ENCODE results near the gene DNAH8.

DNAH8 gene

DNA sequence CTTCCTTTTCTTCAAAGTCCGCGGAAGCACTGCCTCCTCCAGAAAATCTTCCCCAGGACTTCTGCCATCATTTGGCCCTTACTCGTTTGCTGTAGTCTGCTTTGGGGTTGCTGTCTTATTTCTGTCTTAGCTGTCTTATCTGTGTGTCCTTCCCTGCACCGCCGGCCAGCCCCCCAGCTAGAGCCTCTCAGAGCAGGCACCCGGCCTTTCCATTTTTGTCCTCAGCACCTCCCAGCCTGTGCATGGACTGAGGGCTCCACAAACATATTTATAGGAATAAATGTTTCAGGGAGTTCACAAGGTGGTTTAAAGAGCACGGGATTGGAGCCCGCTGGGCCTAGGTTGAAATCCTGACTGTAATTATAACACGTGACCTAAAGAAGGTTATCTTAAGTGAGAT, 341.6 kb downstream of the DNAH8 start:
- no peak for DNase-seq

DNA sequence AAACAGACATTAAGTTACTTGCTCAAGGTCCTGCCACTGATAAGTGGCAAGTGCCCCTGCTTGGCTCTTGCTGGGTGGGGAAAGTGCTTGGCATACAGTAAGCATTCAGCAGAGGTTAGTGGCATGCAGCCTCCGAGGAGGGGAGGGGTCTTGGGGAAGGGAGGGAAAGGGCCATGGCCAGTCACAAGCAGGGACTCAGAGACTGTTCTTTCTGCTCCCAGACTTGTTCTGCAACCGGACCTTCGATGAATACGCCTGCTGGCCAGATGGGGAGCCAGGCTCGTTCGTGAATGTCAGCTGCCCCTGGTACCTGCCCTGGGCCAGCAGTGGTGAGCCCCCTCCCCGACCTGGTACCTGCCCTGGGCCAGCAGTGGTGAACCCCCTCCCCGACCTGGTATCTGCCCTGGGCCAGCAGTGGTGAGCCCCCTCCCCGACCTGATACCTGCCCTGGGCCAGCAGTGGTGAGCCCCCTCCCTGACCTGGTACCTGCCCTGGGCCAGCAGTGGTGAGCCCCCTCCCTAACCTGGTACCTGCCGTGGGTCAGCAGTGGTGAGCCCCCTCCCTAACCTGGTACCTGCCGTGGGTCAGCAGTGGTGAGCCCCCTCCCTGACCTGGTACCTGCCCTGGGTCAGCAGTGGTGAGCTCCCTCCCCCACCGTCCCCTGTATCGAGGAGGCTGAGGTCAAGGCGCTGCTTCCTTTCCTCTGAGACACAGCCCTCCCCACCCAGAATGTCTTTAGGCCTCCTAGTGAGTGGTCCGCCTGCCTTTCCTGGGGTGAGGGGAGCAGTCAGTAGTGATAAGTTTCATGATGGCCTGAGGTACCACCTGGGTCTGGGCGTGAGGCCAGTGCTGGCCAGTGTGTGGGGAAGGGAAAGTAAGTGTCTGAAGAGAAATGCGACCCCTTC, 342.4 kb downstream of the DNAH8 start:
- DNase-seq: no peak

DNA sequence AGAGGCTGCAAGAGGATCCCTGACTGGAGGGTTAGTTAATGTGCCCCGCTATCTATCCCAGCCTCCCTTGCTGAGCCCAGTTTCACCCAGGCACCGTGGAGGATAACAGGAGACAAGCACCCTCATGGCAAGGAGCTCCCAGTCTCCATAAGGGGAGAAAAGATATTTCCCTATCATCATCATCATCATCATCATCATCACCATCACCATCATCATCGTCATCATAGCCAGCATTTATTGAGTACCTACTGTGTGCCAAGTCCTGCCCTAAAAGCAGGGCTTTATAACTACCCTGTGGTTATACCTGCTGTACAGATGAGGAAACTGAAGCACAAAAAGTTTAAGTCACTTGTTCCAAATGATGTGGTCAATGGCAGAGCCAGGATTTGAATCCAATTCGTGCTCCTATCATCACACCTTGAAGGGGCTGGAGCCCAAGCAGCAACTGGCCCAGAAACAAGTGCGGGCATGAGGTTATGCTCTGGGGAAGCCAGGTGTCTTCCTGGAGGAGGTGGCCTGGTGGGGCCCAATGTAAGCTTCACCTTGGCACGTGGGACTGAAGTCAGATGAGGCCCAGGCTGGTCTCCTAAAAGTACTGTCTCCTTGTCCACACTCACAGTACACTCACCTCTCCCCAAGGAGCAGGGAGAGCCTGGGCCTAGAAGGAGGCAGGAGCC, 343.5 kb downstream of the DNAH8 start:
- DNase-seq: no peak

DNA sequence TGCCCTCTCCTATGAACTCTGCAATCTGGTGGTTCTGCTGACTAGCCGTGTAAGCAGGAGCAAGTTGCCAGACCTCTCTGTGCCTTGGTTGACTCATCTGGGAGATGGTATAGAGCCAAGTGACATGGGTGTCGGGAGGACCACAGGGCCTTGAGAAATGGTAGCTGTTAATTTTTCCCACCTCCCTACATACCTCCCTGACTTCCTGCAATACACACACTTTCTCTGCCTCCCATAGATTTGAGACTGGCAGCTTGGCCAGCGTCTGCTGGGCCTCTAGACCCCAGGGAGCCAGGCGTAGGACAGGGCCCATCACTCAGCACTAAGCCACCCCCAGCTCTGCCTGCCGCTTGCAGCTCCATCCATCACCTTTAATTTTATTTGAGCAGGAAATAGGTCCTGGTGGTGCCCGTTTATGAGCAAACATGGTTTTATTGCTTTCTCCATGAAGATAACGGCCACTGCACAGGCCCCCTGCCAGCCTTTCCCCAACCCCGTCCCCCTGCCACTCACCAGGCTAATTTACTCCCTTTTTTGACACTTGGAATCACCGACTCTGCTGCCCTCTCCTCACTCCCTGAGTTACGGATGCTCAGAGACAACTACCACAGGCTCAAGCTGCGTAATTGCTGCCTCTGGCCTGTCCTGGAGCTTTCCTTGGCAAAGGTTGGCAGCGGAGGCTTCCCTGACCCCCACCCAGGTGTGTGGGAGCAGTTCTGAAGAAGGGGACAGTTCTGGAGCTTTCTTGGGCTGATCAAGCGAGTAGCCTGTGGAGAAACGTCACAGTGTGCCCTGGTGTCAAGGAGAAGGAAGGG, 344.6 kb downstream of the DNAH8 start:
- DNase-seq: no peak

DNA sequence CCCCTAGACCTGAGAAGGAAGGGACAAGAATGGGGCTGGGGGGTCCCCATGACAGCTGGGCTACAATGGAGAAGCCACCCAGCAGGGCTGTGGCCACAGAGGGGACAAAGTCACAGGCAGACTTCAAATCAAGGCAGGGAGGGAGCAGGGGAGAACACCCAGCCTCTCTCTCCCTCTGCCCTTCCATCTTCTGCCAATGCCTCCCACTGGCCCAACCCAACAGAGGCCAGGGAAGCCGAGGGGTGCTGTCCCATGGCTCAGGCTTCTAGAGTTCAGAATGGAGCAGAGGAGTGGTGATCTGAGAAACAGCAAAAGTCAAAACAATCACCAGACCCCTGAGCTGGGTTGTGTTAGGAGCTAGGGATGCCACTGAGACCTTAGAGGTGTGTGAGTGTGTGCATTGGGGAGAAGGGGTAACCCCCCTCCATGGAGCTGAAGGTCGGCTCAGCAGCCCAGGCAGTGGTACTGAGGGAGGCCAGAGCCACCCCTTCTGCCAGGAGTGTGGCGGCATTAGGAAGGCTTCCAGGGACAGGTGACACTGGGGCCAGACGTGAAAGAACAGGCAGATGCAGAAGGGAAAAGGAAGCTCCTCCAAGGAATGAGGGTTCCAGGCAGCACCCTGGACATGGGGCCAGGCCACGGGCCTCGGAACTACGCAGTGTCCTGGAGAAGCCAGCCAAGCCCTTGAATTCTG, 345.5 kb downstream of the DNAH8 start:
- no peak for DNase-seq

DNA sequence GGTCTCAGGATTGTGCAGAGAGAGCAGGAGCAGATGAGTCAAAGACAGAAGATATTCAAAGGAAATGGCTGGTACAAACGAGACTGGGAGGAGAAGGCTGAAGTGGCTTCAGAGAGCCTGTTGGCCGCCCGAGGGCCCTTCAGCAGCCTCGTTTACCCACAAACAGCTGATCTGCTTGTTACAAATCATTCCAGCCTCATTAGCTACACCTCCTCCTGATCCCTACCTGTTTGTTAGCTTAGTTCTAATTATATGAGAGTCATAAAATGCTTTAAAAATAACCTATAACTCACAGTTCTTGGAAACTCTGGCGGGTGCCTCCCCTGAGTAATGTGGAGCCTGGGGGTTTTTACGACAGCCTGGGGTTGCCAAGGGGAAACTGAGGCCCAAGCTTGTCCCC, 346.1 kb downstream of the DNAH8 start:
- no peak for DNase-seq

DNA sequence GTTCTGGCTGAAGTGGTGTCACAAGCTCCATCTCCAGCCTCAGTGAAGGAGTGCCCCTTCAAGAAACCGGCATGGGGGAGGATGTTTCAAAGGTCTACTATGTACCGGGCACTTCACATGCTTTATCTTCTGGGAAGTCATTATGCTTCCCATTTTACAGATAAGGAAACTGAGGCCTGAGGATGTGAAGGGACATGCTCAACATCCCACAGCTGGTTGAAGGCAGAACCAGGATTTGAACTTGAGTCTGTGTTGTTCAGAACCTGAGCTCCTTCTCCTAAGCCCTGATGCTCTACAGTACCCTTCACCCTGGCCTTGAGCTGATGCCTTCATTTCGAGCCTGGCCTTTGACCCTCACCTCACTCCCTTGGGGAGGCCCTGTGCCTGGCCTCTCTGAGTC, 346.5 kb downstream of the DNAH8 start:
- no peak for DNase-seq

DNA sequence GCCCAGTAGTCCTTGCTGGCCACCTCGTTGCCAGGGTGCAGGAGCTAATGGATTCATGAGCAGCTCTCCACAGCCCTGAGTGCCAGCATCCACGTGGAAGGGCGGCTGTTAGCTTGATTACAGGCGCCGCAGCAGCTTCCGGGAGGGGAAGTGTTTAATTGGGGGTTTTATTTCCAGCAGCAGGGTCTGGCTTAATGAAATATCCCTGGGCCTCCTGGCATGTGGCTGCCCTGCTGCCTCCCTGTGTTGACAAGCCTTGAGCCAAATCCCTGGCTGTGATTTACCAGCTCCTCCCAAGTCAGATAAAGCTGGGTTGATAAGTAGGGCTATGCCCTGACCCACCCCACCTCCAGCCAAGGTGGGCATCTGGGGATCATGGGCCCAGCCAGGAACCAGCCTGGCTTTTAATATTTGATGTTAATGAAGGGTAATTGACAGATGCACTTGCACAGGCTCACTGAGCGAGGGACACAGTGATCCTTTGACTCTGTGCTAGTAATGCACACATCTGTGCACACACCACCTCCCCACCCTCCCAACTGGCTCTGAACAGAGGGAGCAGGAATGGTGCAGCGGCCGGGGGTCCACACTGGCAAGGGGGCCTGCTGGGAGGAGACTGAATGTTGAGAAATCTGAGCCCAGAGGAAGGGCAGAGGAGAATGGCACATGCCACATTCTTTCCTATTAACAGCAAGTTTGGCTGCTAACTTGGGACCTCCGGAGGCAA, 347.1 kb downstream of the DNAH8 start:
- DNase-seq: no peak

DNA sequence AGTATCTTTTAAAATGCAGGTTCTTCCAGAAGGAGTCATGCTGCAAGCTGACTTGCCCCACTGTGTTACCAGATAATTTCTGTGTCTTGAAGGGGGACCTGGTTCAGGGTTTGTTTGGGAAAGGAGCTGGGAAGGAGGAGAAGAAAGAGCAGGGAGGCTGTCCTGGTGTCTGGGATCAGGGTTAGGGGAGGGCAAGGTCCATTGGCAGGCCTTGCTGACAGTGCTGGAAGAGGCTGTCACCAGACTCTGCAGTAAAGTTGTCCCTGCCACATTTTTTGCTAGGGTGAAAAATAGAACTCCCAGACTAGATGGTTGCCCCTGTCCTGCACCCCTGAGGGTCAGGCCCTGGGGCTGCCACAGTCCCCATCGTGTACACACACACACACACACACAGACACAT, 348.4 kb downstream of the DNAH8 start:
- no peak for DNase-seq

DNA sequence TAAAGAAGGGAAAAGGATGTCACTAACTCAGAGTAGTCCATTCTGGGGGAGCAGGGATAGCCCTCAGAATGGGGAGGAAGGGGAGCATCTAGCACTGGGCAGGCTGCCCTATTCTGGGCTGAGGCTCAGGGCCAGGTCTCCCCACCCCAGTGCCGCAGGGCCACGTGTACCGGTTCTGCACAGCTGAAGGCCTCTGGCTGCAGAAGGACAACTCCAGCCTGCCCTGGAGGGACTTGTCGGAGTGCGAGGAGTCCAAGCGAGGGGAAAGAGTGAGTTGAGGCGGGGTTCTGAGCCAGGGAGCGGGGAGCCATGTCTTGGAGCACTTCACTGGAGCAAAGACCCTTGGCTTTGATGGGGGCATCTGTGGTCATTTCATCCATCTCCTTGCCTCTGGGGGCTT, 350.4 kb downstream of the DNAH8 start:
- DNase-seq: no peak

DNA sequence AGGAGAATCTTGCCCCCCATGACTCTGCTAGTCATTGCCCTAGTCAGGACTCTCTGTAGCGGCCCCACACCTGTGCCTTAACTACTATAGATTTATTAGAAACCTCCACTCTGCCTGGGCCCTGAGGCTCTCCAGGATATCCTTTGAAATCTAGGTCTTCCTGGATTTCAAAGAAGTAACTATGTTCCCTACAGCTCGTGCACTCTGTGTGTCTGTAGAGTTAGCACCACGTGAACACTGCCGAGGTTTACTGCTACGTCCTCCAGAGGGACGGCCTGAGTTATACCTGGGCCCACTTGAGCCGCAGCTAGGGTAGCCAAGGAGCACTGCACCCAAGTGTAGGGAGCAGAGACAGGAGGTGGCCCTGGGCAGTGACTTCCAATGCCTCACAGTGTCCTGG, 353.3 kb downstream of the DNAH8 start:
- DNase-seq: no peak

DNA sequence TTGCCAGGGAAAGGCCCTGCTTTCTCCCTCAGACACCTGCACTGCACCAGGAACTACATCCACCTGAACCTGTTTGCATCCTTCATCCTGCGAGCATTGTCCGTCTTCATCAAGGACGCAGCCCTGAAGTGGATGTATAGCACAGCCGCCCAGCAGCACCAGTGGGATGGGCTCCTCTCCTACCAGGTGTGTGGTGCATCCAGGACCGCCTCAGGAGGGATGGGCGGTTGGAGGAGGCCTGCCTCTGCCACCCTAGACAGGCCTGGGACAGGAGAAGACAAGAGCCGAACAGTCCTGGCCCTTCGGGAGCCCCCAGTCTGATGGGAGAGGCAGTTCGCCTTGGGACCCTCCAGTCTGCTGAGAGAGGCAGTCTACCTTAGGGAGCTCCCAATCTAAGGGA, 357.7 kb downstream of the DNAH8 start:
- DNase-seq: no peak

DNA sequence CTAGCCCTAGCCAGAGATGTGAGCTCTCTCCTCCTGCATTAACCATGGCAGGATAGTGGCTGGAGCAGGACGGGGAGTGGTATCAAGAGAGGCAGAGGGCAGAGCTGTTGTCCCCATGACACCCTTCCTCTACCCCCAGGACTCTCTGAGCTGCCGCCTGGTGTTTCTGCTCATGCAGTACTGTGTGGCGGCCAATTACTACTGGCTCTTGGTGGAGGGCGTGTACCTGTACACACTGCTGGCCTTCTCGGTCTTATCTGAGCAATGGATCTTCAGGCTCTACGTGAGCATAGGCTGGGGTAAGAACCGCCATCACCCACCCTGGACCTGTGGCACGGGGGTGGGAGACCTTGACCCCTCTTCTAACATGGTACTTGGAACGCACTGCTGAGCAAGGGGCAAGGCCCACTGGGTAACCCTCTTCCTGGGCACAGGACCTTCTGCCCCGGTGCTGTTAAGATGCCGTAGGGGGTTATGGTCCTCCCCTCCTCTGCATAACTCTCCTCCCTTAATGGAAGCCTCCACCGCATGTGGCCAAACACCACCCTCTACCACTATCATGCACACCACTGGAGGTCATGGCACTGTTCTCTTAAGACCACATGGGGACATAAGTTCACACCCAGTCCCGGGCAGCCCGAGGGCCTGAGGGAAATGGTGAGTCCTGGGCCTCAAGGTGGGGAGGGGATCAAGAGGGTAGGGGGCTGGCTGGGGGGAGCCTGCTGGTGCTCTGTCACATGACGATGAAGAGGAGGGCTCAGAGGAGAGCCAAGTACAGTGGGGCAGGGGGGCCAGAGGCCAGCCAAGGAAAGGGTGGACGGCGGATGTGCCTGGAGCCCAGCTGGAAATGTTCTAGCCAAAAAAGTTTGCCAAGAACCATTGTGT, 358.6 kb downstream of the DNAH8 start:
- no peak for DNase-seq

DNA sequence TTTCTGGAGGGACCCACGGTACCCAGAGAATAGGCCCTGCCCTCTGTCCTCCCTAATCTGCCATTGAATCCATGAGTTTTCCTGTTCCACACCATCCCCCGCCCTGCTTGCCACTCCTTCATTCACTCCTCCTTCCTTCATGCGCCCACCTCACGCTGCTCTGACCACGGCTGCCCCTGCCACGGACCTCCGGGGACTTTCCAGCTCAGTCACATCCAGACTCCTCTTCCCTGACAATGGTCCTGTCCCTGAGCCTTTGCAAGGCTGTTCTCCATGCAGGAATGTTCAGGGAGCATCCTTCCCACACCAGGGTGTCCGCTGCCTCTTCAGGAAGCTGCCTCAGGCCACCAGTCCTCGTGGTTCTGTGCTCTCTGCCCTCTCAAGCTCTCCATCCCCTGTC, 359.4 kb downstream of the DNAH8 start:
- no peak for DNase-seq

DNA sequence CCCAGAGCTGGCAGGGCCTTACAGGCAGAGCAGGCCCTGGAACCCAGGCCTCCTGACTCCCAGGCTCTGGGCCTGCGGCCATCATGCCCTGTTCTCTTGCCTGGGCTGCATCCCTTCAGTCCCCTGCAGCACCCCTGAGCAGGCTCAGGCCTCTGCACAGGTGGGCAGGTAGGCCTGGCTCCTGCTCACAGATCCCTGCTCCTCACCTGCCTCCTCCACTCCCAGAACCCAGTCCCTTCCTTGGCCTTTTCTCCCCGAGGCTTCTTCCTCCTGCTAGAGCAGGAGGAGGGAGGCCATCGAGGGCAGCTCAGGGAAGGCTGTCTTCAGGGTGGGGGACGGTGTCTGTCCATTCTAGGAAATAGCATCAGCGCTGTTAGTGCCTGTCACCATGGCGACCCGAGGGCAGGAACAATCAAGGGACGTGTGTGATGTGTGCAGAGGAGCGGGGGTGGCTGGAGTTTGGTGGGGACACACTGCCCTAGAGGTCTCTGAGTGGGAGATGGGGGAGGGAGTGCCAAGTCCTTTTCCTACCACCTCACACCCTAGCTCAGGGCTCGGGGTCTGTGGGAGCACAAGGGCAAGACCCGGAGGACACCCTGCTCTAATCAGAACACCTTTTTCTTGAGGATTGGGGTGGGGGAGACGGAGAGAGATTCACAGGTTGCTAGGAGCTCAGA, 360.0 kb downstream of the DNAH8 start:
- no peak for DNase-seq

DNA sequence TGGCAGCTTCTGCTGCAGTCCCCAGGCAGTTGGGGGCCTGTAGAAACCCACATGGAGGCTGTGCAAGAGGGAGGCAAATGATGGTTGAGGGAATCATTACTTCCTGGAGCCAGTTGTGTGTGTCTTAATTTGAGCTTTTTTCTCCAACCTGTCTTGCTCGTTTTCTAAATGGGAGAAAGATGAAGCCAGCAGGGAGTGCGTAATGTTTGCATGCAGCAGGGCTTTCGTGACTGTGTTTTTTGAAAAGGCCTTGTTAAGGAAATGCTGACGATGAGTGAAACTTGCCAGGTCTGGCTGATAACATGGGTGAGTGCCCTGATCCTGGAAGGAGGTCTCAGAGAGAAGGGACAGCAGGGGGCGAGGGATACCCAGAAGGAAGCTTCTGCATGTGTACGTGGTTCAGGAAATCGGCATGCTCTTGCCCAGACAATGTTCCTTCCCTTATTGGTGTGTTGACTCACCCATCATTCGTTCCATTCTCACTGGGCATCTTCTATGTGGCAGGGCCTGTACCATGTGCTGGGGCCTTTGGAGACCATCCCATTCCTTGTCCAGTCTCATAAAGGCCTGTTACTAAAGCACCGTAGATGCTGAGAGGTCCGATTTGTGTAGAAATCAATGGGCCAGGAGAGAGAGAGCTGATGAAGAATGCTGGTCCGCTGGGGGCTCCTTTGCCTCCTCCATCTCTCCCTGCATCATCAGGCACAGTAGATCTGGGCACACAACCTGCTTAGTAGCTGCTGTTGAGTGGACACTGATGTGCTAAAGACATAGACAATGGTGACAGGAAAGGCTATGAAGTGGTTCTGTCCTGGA, 360.9 kb downstream of the DNAH8 start:
- no peak for DNase-seq

DNA sequence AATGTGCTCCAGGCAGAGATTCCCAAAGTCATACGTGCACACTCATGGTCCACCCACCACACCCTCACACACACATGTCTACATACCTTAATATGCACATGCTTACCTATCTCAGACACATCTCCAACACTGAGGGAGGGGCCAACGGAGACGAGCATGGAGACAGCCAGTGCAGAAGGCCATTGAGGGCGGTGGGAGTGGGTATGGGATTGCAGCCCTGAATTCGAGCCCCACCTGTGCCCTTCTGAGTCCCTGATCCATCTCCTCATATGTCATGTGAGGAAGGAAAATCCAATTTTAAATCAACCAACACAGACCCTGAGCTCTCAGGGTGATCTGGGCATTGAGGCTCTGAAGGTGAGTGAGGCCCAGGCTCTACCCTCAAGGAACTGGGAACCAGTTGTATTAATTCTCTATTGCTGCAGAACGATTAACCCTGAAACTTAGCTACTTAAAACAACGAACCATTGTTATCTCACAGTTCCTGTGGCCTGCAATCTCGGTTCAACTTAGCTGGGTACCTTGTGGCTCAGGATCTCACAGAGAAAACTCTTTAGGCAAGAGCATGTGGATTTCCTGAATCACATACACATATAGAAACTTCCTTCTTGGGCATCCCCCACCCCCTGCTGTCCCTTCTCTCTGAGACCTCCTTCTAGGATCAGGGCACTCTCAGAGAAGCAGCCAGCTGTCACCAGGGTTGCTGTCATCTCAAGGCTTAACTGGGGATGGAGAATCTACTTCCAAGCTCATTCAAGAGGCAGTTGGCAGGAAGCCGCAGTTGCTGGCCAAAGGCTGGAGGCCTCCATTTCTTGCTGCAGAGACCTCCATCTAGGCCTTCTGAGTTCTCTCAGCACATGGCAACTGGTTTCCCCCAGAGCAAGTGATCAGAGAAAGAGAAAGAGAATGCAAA, 361.8 kb downstream of the DNAH8 start:
- DNase-seq: no peak

DNA sequence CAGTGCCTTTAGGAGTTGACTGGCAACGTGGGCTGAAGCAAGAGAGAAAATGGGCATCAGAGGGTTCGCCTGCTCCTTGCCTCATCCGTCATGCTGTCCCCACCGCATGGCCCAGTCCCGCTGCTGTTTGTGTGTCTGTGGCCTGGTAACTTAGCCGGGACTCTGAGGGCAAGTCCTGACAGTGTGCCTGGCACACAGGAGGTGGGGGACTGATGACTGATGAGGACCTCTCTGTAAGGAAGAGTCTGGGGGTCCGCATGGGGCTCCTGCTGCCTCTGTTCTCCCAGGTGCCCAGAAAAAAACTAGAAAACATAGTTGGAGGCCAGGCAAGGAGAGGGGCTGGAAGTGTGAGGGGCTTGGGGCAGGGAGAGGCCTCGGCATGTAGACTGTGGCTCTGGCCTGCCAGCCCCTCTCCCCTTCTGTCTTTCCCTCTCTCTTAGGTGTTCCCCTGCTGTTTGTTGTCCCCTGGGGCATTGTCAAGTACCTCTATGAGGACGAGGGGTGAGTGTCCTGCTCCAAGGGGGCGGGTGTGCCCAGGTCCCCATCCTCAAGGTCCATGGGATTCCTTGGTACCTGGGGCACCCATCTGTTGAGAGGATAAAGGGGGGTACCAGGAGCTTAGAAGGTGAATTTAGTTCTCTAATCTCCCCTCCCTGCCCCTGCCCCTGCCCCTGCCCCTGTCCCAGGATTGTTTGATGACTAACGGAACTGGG, 362.9 kb downstream of the DNAH8 start:
- DNase-seq: no peak
